GM12874 (cell line): ENCODE data around the gene AOAH.

Source experiments
- TF ChIP-seq, protein P1 (sequence below): IDR thresholded peaks from 2 replicates; pipeline ENCODE4 v1.5.1; 2011; ENCODE audit warnings: low read depth, mild to moderate bottlenecking, control low read depth, low read length, moderate library complexity; ENCODE audit not compliant: insufficient read depth

The AOAH gene

DNA sequence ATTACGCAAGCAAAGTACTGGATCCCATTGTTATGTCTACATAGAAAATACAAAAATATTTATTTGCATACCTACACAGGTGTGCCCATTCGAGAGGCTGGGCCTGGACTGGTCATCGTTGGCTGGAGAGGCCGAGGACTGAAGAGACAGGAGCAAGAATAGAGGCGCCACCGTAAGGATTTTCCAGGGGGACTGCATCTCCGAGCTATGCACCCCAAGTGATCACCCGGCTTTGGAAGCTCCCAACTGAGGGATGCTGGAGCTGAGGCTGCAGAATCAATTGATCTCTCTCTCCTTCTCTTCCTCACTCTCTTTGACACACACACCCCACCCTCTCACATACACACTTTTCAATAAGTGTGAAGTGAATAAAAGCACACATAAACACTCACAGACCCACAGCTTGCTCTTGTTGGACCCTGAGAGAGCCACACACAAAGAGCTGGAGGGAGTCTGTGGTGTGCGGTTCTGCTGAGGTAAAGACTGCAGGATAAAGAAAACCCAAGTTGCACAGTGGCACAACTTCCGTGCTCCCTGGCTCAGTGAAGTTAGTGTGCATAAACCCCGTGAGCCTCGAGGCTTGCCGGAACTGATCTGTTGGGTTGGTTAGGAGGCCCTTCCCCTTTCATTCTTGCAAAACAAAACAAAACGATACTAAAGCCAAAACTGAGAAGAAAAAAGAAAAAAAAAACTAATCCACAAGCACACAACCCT is at the start of gene AOAH:
Gene AOAH (minus strand): TSS at position 544 of the 714 bp plus-strand sequence. CDS start 346 bp downstream, at position 198.
- TF ChIP-seq, protein P1, sequence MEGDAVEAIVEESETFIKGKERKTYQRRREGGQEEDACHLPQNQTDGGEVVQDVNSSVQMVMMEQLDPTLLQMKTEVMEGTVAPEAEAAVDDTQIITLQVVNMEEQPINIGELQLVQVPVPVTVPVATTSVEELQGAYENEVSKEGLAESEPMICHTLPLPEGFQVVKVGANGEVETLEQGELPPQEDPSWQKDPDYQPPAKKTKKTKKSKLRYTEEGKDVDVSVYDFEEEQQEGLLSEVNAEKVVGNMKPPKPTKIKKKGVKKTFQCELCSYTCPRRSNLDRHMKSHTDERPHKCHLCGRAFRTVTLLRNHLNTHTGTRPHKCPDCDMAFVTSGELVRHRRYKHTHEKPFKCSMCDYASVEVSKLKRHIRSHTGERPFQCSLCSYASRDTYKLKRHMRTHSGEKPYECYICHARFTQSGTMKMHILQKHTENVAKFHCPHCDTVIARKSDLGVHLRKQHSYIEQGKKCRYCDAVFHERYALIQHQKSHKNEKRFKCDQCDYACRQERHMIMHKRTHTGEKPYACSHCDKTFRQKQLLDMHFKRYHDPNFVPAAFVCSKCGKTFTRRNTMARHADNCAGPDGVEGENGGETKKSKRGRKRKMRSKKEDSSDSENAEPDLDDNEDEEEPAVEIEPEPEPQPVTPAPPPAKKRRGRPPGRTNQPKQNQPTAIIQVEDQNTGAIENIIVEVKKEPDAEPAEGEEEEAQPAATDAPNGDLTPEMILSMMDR: no peak

DNA sequence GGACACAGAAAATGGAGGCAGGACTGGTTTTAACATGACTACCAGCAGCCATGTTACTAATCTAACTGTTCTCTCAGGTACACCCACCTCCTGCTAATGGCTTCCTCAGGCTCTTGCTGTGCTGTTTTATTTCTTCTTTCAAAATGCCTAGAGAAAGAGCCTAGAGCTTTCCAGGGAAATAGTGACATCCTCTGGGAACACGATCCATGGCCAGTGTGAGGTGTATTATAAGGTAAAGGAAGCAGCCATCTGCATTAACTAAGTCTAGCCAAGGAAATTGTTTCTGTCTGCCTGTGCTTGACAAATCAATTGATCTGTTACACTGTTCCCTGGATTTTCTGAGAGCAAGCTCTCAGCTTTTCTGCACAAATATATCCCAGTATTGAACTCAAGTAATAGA is 42.2 kb upstream of the AOAH start:
- TF ChIP-seq, protein P1: no peak

- TF ChIP-seq, protein P1: no peak
These were observed 41.3 kb upstream of the AOAH start for GRCh38 chr7:36765605-36766004.

GRCh38 chr7:36764929-36765328 is 40.6 kb upstream of the AOAH start:
- TF ChIP-seq, protein P1: no peak

- TF ChIP-seq, protein P1: no peak
These were observed 39.0 kb upstream of the AOAH start for GRCh38 chr7:36763132-36763816.

GRCh38 chr7:36762394-36762793 is 38.1 kb upstream of the AOAH start:
- TF ChIP-seq, protein P1: no peak

GRCh38 chr7:36761835-36762234 is 37.5 kb upstream of the AOAH start:
- TF ChIP-seq, protein P1: no peak
